ENCODE measurements around the gene TNC.

DNA sequence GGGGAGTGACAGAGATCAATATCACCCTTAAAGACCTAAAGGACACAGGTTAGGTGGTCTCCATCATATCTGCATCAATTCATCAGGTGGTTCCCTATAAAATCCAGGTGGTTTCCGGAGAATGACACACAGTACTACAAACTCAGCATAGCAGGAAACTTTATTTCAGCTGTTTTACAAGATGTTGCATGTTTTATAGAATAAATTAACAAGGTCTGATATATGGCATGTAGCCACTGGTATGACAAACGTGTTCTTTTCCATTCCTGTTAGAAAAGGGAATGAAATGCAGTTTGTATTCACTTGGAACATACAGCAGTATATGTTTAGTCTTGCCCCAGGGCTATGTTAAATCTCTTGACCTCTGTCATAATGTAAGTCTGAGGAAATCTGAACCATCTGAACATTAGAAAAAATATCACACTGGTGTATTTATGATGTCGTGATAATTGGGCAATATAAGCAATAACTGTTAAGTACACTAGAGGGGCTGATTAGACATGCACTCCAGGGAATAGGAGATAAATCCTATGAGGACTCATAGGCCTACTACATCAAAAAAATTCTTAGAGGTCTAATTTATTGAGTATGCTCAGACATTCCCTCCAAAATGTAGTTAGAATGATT lies 145.3 kb downstream of the TNC start:
- TF ChIP-seq POLR2A (IDR thresholded peaks at IDR 0.05), result no peak
- TF ChIP-seq, protein P1, sequence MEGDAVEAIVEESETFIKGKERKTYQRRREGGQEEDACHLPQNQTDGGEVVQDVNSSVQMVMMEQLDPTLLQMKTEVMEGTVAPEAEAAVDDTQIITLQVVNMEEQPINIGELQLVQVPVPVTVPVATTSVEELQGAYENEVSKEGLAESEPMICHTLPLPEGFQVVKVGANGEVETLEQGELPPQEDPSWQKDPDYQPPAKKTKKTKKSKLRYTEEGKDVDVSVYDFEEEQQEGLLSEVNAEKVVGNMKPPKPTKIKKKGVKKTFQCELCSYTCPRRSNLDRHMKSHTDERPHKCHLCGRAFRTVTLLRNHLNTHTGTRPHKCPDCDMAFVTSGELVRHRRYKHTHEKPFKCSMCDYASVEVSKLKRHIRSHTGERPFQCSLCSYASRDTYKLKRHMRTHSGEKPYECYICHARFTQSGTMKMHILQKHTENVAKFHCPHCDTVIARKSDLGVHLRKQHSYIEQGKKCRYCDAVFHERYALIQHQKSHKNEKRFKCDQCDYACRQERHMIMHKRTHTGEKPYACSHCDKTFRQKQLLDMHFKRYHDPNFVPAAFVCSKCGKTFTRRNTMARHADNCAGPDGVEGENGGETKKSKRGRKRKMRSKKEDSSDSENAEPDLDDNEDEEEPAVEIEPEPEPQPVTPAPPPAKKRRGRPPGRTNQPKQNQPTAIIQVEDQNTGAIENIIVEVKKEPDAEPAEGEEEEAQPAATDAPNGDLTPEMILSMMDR (IDR thresholded peaks at IDR 0.05), result no peak
